ENCODE data around the gene UBXN4.

UBXN4 gene

GRCh38 chr2:135829378-135830135 is 87.9 kb downstream of the UBXN4 start:
- TF ChIP-seq CTCF (conservative IDR thresholded peaks at IDR 0.05; ENCODE audit: low read length) = no peak
- no peak overlapping the region for H3K4me3 ChIP-seq (ENCODE audit: low read length)
- no peak for DNase-seq (ENCODE audit: low read depth)

- no peak for TF ChIP-seq CTCF (conservative IDR thresholded peaks at IDR 0.05; ENCODE audit: low read length)
- DNase-seq (ENCODE audit: low read depth) = no peak
- no peak overlapping the region for H3K4me3 ChIP-seq (ENCODE audit: low read length)
Measured at GRCh38 chr2:135831180-135831812, 89.6 kb downstream of the UBXN4 start.

GRCh38 chr2:135832891-135833290 is 91.2 kb downstream of the UBXN4 start:
- DNase-seq (ENCODE audit: low read depth) = no peak
- no peak for TF ChIP-seq CTCF (conservative IDR thresholded peaks at IDR 0.05; ENCODE audit: low read length)
- no peak overlapping the region for H3K4me3 ChIP-seq (ENCODE audit: low read length)

Measured in AG10803 (cell line).